C4-2B (cell line): ENCODE data around the gene SP2.

Source experiments
- CTCF ChIP-seq: fragments of 450-650 bp; conservative IDR thresholded peaks from 2 replicates; pipeline ENCODE4 v1.5.1; 2017; ENCODE audit warnings: mild to moderate bottlenecking
- ZFX ChIP-seq: fragments of 450-650 bp; IDR thresholded peaks from 2 replicates; pipeline ENCODE4 v1.6.1; 2017

GRCh38 chr17:47945080-47945479 is 49.0 kb downstream of the SP2 start:
- no peak for TF ChIP-seq CTCF
- TF ChIP-seq ZFX, result no peak
